Midbrain (tissue), 1 donor: ENCODE results near the gene SRP68.
"Not testable (repeated sequence)": the region's sequence is repeated elsewhere in the genome, so short reads cannot be mapped to it uniquely, and the experiment has no call there.

Experiments used
- DNase-seq: peaks from one replicate; lab custom pipeline; 2025; lab: John Stamatoyannopoulos, UW

The SRP68 gene

DNA sequence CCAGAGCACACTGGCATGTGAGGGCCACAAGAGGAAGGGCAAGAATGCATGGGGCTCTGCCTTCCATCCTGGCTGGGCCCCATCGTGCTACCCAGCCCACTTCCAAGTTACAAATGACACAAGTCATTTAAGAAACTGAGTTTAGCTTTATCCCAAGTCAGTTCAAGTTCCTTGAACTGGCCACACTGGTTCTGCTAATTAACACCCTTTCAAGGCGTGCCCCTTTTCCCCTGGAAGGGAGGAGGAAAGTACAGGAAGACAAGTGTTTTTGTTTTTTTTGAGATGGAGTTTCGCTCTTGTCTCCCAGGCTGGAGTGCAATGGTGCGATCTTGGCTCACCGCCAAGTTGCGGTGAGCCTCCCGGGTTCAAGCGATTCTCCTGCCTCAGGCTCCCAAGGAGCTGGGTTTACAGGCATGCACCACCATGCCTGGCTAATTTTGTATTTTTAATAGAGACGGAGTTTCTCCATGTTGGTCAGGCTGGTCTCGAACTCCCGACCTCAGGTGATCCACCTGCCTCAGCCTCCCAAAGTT lies 27.8 kb downstream of the SRP68 start:
- not testable (repeated sequence) for DNase-seq

DNA sequence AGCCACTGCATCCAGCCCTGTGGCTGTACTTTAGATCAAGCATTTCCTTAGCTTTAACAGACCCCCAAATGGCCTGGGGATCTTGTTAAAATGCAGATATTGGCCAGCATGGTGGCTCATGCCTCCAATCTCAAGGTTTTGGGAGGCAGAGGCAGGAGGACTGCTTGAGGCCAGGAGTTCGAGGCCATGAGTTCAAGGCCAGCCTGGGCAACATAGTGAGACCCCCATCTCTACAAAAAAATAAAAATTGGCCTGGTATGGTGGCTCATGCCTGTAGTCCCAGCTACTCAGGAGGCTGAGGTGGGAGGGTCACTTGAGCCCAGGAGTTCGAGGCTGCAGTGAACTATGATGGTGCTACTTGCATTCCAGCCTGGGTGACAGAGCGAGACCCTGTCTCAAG lies 29.4 kb downstream of the SRP68 start:
- DNase-seq, result not testable (repeated sequence)

DNA sequence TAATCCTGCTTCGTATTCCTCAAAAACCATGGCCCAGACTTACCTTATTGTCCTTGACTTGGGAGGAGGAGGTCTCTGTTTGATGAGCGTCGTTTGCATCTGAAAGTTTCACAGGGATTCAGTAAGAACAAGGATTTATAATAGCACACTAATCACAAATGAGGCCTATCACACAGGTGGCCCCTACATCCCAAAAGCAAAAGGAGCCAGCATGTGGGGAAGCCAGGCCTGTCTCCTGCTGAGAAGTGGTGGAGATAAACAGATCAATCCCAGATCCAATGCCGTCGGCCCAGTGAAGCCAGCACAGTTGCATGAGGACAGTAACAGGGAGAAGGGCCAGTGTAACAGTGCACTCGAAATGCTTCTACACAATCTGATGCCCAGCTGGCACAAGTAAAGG lies 31.9 kb downstream of the SRP68 start:
- DNase-seq, result no peak

DNA sequence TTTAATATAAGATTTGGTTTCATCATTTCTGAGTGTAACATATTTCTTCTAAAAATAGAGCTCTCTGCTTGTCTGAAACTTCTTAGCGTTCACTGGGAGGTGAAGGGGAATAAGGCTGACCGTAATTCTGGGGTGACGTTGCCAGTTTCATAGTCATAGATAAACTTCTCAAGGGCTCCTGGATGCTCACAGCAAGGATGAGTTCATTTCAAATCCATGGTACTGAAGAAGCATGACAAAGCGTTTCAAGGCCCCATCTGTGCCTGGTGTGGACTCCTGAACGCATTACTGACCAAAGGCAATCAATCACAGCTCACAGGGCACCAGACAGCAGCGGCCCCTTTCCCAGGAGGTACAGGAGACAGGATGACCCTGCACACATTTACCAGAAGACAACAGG lies 33.2 kb downstream of the SRP68 start:
- DNase-seq, result no peak

DNA sequence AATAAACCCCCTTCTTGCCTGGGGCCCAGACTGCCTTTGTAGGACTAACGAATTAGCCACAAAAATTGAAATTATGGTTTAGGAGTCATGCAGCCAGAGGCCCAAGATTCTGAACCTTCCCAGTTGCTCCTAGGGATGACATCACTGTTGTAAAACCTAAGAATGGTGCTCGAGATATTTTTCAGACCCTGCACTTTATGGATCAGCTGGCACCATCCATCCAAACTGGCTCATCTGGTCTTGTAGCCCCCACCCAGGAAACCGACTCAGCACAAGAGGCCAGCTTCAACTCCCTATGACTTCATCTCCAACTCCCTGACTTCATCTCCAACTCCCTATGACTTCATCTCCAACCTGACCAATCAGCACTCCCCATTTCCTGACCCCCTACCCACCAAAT lies 34.3 kb downstream of the SRP68 start:
- DNase-seq, result no peak

DNA sequence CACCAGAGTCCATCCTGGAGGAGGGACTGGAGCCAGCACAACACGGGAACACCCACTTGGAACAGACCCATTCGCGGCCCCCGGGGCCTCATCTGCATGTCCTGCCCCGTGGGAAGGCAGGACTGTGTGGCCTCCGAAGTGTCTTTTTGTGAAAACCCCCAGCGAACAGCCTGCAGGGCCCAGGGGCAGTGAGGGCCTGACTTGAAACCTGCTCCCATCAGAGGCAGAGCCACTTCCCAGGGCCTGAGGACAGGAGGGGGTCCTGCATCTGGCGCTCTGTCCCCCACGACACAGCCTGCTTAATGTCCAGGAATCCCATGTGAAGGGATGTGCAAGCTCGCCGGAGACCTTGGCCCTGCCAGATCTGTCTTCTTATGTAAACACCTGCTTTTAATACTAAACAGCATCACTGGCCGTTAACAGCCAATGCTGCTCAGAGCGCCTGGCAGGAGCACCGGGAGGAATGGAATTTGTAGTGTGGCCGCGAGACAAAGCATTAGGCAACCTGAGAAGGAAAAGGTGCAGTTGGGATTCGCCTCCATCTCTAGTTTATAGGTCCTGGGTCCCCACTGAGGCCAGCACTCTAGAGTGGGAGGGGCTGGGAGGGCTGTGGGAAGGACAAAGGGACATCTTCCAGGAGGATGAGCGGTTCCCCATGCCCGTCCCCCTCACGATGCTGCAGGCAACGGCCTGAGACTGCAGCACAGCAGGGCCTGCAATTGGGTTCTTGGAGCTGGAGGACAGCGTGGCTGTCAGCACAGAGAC lies 35.6 kb downstream of the SRP68 start:
- no peak for DNase-seq

DNA sequence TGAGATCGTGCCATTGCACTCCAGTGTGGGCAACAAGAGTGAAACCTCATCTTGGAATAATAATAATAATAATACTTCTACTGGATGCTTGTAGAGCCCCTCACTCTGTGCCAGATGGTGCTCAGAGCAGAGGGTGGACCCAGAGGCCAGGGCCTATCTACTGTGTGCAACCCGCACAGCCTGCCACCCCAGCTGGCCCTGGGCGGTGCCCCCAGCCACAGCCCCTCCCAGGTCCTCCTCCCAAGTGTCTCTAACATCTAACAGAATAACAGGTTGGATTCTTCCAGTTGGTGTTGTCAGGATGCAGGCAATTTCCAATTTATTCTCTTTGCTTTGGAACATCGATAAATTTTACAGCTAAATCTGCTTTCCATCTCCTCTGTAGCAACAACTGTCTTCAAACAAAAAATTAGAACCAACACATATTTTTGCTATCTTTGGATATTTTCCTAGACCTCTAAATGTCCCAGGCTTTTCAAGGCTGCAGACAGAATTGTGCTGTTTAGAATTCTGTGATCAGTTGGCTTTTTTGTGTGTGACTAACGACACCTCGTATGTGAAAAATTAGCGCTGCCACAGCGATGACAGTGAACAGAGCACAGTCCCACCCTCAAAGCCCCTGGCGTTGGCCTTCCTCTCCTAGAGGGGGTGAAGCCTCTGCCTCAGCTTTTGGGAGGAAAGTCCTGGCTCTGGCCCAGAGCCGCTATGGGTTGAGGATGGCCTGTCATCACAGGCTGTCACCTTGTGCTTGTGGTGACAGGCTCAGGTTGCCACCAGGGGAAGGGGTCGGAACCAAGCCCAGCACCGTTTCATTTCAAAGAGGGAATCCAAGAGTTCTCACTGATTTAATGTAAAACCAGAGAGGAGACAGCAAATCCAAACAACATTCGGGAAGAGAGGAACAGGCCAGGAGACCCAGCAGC lies 37.6 kb downstream of the SRP68 start:
- DNase-seq, result no peak

DNA sequence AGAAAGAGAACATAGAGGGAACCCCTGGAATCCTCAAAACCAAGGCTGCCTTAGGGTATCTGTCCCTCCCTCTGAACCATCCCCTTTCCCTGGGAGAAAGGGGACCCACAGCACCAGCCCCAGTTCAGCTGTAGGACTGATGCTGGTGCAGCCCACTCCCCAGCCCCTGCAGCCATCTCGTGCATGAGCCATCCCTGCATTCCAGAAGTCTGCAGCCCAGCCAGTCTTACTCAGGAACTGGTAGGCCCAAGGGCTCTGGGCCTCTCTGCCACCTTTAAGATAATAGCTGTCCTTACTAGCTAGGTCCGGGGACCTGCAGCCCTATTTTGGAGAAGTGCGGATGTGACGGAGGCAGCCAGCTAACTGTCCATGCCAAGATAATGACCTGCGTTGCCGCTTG lies 39.2 kb downstream of the SRP68 start:
- no peak for DNase-seq

DNA sequence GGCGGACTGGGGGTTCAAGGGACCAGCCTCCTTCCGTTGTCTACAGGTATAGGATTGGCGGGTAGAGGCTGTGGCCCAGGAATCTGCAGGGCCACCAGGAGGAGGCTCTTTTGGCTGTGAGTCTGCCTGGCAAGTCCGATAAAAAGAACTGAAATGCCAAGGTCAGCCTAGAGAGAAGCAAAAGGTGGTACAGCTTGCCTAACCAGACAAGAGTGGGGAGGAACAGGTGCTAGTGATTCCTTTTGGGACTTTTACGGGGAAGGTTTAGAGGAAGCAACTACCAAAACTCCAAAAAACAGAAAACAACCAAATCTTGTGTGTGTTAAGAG lies 39.6 kb downstream of the SRP68 start:
- no peak for DNase-seq

DNA sequence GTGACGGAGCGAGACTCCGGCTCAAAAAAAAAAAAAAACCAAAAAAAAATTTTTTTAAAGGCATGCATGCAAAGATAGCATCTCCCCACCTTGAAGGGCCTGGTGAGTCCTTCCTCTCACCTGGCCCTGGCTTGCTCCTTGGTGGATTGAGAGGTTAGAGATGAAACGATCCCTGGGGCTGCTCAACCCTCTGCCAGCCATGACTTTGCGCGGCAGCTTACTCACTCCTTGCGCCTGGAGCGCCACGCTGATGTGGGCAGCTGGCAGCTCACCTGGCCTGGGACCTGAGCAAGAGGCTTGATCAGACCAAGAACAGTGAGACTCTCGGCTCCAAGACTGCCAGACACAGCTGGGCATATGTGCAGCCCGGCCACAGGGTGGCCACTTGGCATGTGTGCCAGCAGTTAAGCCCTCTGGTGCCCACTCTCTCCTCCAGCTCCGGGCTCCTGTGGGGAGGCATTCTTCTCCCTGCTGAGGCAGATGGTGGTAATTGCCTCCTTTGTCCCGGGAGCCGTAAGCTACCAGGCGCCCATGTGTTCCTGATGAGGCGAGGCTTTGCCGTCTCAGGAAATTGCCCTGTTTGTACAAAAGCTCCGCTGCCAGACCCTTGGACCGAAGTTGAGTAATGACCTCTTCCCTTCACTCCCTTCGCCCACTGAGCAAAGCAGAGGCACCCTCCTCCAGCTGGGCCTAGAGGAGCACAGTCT lies 40.1 kb downstream of the SRP68 start:
- DNase-seq, result no peak

DNA sequence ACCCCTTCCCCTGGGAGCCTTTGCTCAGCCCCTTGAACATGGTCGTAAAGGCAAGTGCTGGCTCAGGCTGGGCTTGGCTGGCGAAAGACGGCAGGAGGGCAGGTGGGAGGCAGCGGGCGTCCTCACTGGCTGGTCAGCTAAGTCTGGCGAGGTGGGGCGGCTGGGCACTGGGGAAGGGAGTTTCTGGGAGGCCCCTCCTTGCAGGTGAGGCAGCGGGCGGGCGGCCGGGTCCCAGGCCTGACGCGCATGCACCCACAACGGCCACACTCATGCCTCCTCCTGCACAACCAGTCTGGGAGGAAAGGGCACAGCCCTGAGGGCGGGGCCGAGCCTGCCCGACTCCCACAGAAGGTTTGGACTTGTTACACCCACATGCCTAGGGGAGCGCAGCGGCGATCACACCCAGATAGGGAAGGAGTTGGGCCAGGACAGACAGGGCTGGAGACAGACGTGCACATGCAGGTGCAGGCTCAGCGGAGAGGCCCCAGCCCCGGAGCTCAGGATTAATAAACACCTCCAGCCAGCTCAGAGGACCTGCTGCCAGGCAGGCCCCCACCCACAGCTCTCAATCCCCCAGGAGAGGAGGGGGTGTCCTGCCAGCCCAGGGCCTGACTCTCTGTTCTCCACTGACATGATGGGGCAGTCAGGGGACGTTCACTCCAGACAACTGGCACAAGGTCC lies 45.0 kb downstream of the SRP68 start, which contains the start of gene EVPL:
EVPL (minus strand) TSS at position 148 of the 681 bp plus-strand sequence; CDS start at position 40, 108 bp downstream.
- no peak for DNase-seq

DNA sequence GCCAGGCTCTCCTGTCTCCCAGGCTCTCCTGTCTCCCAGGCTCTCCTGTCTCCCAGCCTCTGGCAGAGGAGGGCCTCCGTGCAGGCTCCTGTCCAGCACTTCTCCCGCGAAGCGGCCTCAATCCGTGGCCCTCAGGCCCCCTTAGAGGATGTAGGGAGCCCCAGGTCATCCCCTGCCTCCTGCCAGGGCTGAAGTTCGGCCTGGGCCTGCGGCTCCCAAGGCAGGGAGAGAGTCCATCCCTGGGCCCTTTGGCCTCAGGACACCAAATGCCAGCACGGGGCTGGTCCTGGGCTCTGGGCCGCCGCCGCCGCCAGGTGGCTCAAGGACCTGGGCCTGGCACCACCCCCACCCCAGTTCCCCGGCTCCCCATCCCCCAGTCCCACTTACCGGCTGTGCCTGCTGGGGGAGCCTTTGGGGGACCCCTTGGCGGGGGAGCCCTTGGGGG lies 45.6 kb downstream of the SRP68 start:
- DNase-seq, result no peak

DNA sequence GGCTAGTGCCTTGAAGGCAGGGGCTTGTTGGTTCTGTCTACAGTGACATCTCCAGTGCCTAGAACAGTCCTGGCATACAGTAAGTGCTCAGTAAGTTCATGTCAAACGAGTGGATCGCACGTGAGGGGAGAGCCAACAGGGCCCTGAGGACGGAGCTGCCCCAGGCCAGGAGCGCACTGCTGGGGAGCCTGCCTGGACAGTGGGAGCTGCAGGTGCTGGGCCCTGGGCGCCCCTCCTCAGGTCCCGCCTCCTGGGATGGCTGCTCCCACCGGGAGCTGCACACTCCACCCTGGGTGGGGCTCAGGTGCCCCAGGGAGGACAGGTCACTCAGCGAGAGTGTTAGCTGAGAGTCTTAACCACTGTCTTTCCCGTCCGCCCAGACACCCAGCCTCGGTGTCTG lies 47.0 kb downstream of the SRP68 start:
- DNase-seq, result no peak

DNA sequence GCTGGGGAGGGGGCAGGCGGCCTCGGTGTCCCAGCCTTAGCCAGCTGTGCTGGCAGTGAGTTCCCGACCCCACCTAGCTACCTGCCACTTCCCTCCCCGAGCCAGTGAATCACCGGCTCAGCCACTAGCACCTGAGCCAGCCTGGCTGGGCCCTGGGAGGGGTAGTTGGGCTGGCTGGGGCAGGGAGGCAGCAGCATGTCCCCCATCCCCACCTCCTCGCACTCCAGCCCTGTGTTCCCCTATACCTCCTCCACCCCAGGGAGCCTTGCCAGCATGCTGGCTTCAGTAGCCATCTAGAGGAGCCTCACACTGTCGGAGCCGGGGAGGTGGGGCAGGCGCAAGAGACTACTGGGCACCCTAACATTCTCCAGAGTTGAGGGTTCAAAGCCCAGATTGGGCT lies 48.0 kb downstream of the SRP68 start:
- DNase-seq, result no peak

DNA sequence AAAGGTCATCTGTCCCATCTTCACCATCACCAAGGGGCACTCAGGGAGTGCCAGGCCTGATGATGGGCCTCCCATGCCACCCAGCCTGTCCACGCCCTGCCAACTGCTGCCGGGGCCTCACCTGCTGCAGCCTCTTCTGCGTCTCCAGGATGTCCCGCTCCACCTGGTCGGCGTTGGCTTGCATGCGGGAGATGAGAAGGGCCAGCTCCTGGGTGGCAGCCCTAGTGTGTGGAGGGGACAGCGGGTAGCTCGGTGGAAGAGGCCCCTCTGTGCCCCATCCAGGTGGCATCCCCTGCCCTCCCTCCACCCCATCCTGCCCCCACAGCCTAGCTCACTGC lies 48.4 kb downstream of the SRP68 start:
- DNase-seq, result no peak

DNA sequence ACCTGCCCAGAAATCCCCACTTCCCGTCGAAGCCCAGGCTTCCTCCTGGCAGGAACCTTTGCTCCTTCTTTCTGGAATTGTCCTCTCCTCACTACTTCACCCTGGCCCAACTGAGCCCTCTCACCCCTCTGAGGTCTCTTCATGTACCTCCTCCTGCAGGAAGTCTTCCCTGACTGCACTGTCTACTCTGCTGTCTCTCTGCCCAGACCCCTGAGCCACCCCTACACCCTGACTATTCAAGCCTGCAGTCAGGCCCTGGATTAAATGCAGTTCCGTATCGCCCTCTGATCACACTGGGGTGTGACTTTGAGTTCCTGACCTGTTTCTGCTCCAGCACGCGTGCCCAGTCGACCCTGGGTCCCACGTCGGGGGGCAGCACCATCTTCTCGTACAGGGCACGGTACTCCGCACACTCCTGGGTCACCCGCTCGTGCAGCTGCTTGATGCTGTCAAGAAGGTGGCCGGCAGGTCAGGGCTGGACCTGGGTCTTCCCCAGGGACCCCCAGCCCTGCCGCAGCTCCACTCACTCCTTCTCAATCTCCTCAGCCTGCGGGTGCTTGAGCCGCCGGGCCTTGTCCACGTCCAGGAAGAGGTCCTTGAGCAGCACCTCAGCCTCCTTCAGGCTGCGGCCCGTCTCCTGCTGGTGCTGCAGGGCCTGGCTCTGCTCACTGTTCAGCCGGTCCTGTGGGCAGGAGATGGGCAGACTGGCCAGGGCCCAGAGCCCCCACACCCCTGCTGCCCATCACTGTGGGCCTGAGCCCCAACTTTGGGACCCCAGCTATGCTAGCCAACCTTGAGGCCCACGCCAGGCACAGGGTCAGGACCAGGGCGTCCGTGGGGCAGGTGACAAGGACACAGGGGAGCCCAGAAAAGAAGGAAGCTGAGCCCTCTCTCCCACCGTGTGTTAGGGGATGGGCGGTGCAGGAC lies 49.1 kb downstream of the SRP68 start:
- no peak for DNase-seq

DNA sequence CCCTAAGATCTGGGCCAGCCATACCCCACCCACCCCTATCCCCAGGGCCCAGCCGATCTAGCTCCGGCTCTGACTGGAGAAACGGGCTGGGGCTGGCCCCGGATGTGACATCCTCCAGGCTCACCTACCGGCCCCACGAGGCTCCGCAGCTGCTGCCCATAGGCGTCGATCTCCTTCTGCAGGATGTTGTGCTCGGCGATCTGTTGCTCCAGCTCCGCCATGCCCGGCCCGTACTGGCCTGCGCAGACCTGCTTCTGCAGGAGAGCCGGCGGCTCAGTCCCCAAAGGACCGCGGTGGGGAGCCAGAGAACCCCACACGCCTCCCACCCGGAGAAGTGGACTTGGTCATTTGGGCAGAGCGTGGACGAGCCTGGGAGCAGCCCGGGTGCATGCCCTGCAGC lies 50.0 kb downstream of the SRP68 start:
- no peak for DNase-seq

DNA sequence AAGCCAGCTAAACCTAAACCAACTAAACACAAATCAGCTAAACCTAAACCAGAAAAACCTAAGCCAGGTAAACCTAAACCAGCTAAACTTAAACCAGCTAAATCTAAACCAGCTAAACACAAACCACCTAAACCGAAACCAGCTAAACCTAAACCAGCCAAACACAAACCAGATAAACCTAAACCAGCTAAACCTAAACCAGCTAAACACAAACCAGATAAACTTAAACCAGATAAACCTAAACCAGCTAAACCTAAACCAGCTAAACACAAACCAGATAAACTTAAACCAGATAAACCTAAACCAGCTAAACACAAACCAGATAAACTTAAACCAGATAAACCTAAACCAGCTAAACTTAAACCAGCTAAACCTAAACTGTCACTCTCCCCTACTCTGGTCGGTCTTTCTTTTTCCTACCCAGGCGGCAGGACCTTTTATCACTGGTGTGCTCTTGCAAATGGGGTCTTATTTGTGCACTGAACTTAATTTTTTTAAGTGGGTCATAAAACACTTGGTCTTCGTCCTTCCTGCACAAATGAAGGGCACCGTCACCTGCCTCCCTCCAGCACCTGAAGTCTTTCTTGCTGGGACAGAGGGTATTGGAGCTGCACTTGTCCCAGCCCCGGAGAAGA lies 52.4 kb downstream of the SRP68 start:
- DNase-seq, result no peak

DNA sequence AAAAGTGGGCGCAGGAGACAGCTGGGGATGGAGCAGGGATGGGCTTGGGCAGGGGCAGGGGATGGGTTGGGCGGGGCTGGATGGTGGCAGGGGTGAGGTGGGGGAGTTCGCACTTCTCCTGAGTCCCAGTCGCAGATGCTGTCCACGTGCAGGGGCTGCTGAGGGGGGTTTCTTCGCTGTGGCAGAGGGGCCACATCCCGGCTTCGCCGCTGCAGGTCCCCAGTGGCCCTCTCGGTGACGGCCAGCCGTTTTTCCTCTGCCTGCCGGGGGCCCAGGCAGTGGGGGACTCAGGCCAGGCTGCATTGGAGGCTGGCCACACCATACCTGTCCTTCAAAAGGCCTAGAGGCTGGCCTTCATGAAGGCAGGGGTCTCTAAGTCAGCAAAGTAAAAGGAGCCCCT lies 53.5 kb downstream of the SRP68 start:
- DNase-seq, result no peak

DNA sequence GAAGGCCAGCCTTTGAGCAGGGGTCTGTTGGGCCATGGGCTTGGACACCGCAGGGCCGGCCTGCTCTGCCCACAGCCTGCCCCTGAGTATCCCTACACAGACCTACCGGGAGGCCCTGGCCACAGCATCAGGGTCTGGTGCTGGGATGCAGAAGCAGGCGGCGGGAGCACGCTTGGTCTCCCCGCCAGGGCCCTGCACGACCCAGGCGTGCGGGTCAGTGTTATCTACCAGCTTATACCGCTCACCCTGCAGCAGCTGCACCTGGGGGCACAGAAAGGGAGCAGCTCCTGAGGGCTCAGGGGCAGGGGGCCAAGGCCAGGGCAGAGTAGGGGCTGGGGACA lies 54.0 kb downstream of the SRP68 start:
- no peak for DNase-seq
